ENCODE data around the gene TUBB8. TPM values are rescaled to one million over a fixed set of nuclear protein-coding genes. Genes with fewer than 3 reads are reported as not detected.

TUBB8 gene
- total and polyA plus RNA-seq, 9 of the 15 experiments (the other 6 are each of a cell fraction or from before 2014, with no cell fraction given), result 0.07 TPM; not detected in 8

DNA sequence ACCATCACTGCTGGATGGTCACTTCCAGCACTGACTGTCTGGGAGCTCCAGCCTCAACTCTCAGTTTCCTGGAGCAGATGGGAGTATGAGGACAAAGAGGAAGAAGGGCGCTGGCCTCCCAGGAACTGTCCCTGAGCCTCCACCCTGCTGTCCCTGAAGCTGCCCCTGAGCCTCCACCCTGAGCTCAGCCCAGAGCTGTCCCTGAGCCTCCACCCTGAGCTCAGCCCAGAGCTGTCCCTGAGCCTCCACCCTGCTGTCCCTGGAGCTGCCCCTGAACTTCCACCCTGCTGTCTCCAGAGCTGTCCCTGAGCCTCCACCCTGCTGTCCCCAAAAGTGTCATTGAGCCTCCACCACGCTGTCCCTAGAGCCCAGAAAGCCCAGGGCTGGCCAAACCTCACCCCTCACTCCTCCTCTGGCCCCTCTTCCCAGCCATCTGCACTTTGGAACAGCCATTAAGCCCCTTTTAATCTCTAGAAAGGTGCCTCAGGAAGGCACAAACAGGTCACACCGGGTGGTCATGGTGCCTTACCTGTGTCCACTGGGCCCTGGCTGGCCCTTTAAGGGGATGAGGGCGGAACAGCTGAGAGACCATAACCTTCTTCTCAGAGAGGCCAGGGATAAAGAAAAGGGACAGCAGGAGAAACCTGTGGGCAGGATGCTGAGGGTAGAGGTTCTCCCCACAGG lies 30.6 kb upstream of the TUBB8 start (continued):
- TF ChIP-seq CGGBP1 (CRISPR knock-in tag; IDR thresholded peaks at IDR 0.05), result no peak

GRCh38 chr10:78556-78955 lies 29.5 kb upstream of the TUBB8 start:
- Histone ChIP-seq H3K4me1 (replicated peaks in 1 of 2; ENCODE audit: control insufficient read depth in 2 of 2, insufficient read depth in 2 of 2, low read length in 2 of 2) (peaks cover 0 to 13% of the 10 kb centered on the region in 2 experiments; a peak in 2 of 5 replicates), H3K79me2 (ENCODE audit: control insufficient read depth, insufficient read depth, low read length) (no peaks in the 10 kb centered on the region), H3K9me3 (replicated peaks; ENCODE audit: control insufficient read depth, insufficient read depth, low read depth, low read length) (no peaks in the 10 kb centered on the region), H3K36me3 (ENCODE audit: control insufficient read depth, insufficient read depth, low read length) (no peaks in the 10 kb centered on the region), H3K27me3 (ENCODE audit: control insufficient read depth in 2 of 2, insufficient read depth in 2 of 2, low read length in 2 of 2) (peaks cover 0 to 5% of the 10 kb centered on the region in 2 experiments; a peak in 1 of 5 replicates), H4K20me1 (replicated peaks; ENCODE audit: control insufficient read depth, insufficient read depth, low read length) (no peaks in the 10 kb centered on the region), H3K4me3 (no peak overlapping the region), H3K9ac (ENCODE audit: insufficient read depth in 1 of 2, low read depth in 2 of 2, low read length in 2 of 2) (no peak overlapping the region), H3K9me1 (ENCODE audit: control insufficient read depth, insufficient read depth, low read length) (no peaks in the 10 kb centered on the region), H3K27ac (ENCODE audit: extremely low read depth, low read depth, low read length) (no peak overlapping the region), H2AFZ (ENCODE audit: low read depth, low read length) (no peak overlapping the region), H3K4me2 (ENCODE audit: insufficient read depth, low read length) (no peak overlapping the region)
- 13% methylated on average over 12 of the region's 12 CpGs for WGBS (ENCODE audit: insufficient coverage, low coverage, missing lambda C conversion rate)
- in situ Hi-C loops (cut with MboI), result no loop called here
- DNase-seq (ENCODE audit: extremely low read depth in 1 of 4, low spot score in 3 of 4) (no peak), ATAC-seq (no peak), FAIRE-seq (no peak)
- TF ChIP-seq HDAC6 (IDR thresholded peaks at IDR 0.05; ENCODE audit: low read depth, low read length) (no peak), YY1 (IDR thresholded peaks at IDR 0.05; ENCODE audit: borderline replicate concordance in 1 of 3, control insufficient read depth in 1 of 3, extremely low read depth in 1 of 3, insufficient read depth in 3 of 3, insufficient read length in 1 of 3, insufficient replicate concordance in 2 of 3, low read depth in 1 of 3, low read length in 2 of 3) (peak in 1 of 3 experiments; percentile 33), CREM (IDR thresholded peaks at IDR 0.05; ENCODE audit: low read depth) (0 out of 2 replicates have a peak, but pooled peaks have one; percentile 7), SAP30 (IDR thresholded peaks at IDR 0.05; ENCODE audit: borderline replicate concordance, insufficient read depth, low read depth, low read length, poor library complexity, severe bottlenecking) (no peak), KAT2B (IDR thresholded peaks at IDR 0.05; ENCODE audit: low read depth, low read length) (no peak), SREBF2 (CRISPR knock-in tag; IDR thresholded peaks at IDR 0.05) (no peak), MYC (IDR thresholded peaks at IDR 0.05; ENCODE audit: low read depth, low read length) (no peak), MYC (CRISPR knock-in tag; IDR thresholded peaks at IDR 0.05; ENCODE audit: borderline replicate concordance, low read depth) (no peak)
- BruUV-seq (replicated peaks), result no TSS peak
- intact Hi-C loops (cut with micrococcal nuclease), result no loop called here
- ChIA-PET POLR2A (no interaction called here), CTCF (ENCODE audit: low intra/inter-chr PET ratio) (no interaction called here)
